ENCODE results near the gene C17orf113.

DNA sequence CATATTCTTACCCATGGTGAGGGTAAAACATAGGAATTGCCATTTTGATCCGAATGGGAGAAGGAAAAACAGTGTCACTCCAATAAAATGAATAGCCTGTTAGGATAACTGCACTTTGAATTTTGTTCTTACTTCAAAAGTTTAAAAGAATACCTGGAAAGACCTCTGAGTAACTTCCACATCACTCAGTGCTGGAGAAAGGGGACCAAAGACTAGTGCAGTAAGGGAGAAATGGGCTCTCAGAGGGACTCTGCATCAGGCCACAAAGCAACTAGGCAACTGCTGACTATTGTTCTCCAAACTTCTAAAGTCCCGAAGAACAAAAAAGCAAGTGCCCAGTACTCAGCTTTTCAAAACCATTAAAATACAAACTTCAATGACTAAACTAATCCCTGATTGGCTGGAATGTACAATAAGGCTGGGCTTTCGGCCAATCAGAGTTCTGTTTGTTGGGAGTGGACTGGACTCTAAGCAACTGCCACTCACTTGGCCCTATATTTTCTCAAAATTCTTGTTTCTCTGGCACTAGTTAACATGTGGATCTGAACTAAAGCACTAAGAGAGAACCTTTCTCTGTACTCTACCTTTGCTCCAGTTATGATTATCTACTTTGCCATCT is 39.4 kb downstream of the C17orf113 start:
- TF ChIP-seq, protein P1, sequence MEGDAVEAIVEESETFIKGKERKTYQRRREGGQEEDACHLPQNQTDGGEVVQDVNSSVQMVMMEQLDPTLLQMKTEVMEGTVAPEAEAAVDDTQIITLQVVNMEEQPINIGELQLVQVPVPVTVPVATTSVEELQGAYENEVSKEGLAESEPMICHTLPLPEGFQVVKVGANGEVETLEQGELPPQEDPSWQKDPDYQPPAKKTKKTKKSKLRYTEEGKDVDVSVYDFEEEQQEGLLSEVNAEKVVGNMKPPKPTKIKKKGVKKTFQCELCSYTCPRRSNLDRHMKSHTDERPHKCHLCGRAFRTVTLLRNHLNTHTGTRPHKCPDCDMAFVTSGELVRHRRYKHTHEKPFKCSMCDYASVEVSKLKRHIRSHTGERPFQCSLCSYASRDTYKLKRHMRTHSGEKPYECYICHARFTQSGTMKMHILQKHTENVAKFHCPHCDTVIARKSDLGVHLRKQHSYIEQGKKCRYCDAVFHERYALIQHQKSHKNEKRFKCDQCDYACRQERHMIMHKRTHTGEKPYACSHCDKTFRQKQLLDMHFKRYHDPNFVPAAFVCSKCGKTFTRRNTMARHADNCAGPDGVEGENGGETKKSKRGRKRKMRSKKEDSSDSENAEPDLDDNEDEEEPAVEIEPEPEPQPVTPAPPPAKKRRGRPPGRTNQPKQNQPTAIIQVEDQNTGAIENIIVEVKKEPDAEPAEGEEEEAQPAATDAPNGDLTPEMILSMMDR (IDR thresholded peaks at IDR 0.05; ENCODE audit: low read length) = no peak
- no peak for TF ChIP-seq EZH2 (IDR thresholded peaks at IDR 0.05; ENCODE audit: borderline replicate concordance, low read length)
